ENCODE data around the gene SERPINB1.
A peak's percentile ranks its signal among the peaks of the same experiment; 100 is the strongest.

Gene SERPINB1

GRCh38 chr6:2790588-2791449 is 50.8 kb downstream of the SERPINB1 start:
- DNase-seq: peak; percentile 92

- no peak for DNase-seq
These were observed 55.4 kb downstream of the SERPINB1 start for GRCh38 chr6:2786269-2786668.

- DNase-seq: no peak
These were observed 56.7 kb downstream of the SERPINB1 start for GRCh38 chr6:2784930-2785329.

- DNase-seq: no peak
These were observed 57.6 kb downstream of the SERPINB1 start for GRCh38 chr6:2784061-2784460.

- no peak for DNase-seq
These were observed 58.3 kb downstream of the SERPINB1 start for GRCh38 chr6:2783188-2783963.

- DNase-seq: no peak
These were observed 58.9 kb downstream of the SERPINB1 start for GRCh38 chr6:2782825-2783187.

- no peak for DNase-seq
These were observed 59.3 kb downstream of the SERPINB1 start for GRCh38 chr6:2782356-2782708.
